ENCODE data around the gene CSTB.

The CSTB gene

GRCh38 chr21:43767498-43767983 lies 8.6 kb downstream of the CSTB start:
- DNase-seq (ENCODE audit: low spot score), result no peak

GRCh38 chr21:43766734-43767497 lies 9.2 kb downstream of the CSTB start:
- DNase-seq (ENCODE audit: low spot score), result no peak

GRCh38 chr21:43764576-43765495 lies 11.3 kb downstream of the CSTB start:
- DNase-seq (ENCODE audit: low spot score), result no peak

GRCh38 chr21:43763901-43764523 lies 12.1 kb downstream of the CSTB start:
- no peak for DNase-seq (ENCODE audit: low spot score)

- no peak for DNase-seq (ENCODE audit: low spot score)
Measured at GRCh38 chr21:43762303-43763128, 13.6 kb downstream of the CSTB start.

GRCh38 chr21:43761886-43762285 lies 14.2 kb downstream of the CSTB start:
- no peak for DNase-seq (ENCODE audit: low spot score)

GRCh38 chr21:43760391-43760958 lies 15.6 kb downstream of the CSTB start:
- no peak for DNase-seq (ENCODE audit: low spot score)

GRCh38 chr21:43759651-43760050 lies 16.5 kb downstream of the CSTB start:
- no peak for DNase-seq (ENCODE audit: low spot score)

- DNase-seq (ENCODE audit: low spot score), result no peak
Measured at GRCh38 chr21:43758811-43759210, 17.3 kb downstream of the CSTB start.

- DNase-seq (ENCODE audit: low spot score), result no peak
Measured at GRCh38 chr21:43758111-43758641, 17.9 kb downstream of the CSTB start.

GRCh38 chr21:43757601-43758000 lies 18.5 kb downstream of the CSTB start:
- DNase-seq (ENCODE audit: low spot score), result no peak

- DNase-seq (ENCODE audit: low spot score), result no peak
Measured at GRCh38 chr21:43755820-43756594, 20.1 kb downstream of the CSTB start.

- DNase-seq (ENCODE audit: low spot score), result no peak
Measured at GRCh38 chr21:43754948-43755781, 20.9 kb downstream of the CSTB start.

- DNase-seq (ENCODE audit: low spot score), result no peak
Measured at GRCh38 chr21:43753439-43753799, 22.7 kb downstream of the CSTB start.

- DNase-seq (ENCODE audit: low spot score), result no peak
Measured at GRCh38 chr21:43752758-43753438, 23.2 kb downstream of the CSTB start.

- no peak for DNase-seq (ENCODE audit: low spot score)
Measured at GRCh38 chr21:43751955-43752591, 24.0 kb downstream of the CSTB start.

GRCh38 chr21:43750339-43751033 lies 25.6 kb downstream of the CSTB start:
- no peak for DNase-seq (ENCODE audit: low spot score)
